HG03103 (cell line): Measurements from ENCODE around the gene CXCL6.

Experiments
- ATAC-seq: cut with Tn5 transposase; IDR thresholded peaks from one replicate; pipeline ENCODE4 v1.9.1; 2021; ENCODE audit warnings: low read depth; ENCODE audit not compliant: unreplicated experiment

The CXCL6 gene

GRCh38 chr4:73836373-73837279 lies at the start of gene CXCL6:
TSS of gene CXCL6 (plus strand) at chr4:73836678. CDS start at chr4:73836751, 73 bp downstream.
- ATAC-seq, result no peak

- no peak for ATAC-seq
These were observed 48.1 kb upstream of the CXCL6 start for GRCh38 chr4:73788411-73788810.

DNA sequence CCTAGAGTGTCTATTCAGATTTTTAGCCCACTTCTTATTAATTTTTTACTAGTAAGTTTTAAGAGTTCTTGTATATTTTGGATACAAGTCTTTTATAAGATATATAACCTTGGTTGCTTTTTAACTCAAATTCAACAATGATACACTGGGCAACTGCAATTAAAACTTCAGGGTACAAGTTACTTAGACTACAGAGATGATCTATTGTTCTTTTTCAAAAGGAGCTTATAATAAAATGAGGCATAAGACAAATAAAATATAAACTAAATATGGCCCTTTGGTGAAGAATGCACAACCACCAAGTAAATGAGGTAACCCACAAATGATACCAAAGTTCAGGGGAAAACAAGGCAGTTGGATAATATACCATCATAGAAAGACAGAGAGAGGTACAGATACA lies 37.6 kb upstream of the CXCL6 start:
- no peak for ATAC-seq

DNA sequence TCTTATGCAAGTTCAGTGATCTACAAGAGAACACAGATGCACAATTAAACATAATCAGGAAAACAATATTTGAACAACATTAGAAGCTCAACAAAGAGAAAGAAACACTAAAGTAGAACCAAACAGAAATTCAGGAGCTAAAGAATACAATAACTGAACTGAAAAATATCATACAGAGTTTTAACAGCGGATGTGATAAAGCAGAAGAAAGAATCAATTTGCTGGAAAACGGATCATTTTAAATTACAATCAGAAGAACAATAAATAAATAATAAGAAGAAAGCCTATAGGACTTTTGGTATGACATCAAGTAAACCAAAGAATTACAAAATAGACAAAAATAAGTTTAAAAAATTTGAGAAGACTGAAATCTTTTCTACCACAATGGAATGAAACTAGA lies 36.3 kb upstream of the CXCL6 start:
- no peak for ATAC-seq

- no peak for ATAC-seq
These were observed 34.8 kb upstream of the CXCL6 start for GRCh38 chr4:73801692-73802091.

GRCh38 chr4:73803213-73803612 lies 33.3 kb upstream of the CXCL6 start:
- ATAC-seq, result no peak

- ATAC-seq, result no peak
These were observed 26.3 kb upstream of the CXCL6 start for GRCh38 chr4:73810191-73810590.

- ATAC-seq, result no peak
These were observed 24.6 kb upstream of the CXCL6 start for GRCh38 chr4:73811841-73812240.

DNA sequence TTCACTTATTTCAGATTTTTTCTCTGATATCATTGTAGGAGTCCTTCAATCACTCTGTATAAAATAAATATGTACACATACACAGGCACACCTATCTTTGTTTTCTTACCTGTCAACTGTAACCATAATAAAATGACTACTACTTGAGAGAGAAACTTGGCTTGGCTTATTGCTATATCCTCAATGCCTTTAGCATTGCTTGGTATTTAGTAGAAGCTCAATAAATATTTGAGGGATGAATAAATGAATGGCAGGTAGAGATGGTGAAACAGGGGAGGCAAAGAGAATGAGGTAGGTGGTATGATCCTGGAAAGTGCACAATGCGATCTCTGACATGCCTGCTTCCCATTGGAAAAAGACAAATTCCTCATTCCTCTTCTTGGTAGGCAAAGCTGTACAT lies 21.8 kb upstream of the CXCL6 start:
- ATAC-seq, result no peak

DNA sequence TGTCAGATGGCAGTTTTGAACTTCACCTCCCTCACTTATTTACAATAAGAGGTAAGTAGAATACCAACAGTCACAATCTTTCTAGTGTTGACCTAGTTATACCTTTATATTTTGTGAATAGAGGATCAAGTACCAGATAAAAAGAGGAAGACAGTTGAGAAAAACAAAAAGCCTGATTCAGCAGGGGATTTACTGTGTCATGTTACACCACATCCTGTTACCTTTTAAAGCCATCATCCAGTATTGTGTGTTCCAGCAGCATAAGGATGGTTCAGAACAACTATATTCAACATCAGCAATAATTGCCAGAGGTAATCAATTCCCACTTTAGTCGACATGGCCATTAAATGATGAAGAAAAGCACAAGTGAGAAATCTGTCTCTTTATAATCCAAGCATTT lies 21.3 kb upstream of the CXCL6 start:
- no peak for ATAC-seq

DNA sequence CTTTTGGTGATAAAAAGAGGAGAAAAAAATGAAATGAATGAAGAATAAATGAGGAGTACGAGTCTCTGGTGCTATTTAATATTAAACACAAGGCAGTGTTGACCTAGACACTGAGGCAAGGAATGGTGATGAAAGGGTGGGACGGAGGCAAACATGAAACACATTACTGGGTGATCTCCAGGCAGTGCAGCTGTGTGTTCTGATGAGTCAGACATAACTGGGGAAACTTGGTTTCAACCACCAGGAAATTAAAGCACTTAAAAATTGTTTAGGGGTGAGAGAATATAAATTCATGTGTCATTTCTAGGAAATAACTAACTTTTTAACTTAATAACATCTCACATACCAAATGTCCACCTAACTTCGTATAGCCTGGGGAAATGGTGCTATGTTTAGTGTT lies 19.7 kb upstream of the CXCL6 start:
- no peak for ATAC-seq

- ATAC-seq, result no peak
These were observed 19.1 kb upstream of the CXCL6 start for GRCh38 chr4:73817341-73817740.

GRCh38 chr4:73821325-73821724 lies 15.2 kb upstream of the CXCL6 start:
- ATAC-seq, result no peak

DNA sequence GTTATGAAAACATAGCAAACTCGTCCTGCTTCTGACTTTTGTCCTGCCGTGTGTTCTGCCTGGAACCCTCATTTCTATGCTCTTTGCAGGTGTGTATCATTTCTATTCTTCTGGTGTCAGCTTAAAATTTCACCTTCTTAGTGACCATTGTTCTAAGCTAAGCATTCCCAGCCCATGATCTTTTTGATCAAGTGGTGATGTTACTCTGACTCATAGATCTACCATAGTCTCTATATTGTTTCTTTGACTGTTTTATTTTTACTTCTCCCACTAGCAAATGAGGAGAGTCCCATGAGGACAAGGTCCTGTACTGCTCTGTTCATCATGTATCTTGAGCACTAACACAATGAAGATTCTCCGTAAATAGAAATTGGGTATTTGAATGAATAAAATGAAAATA lies 14.1 kb upstream of the CXCL6 start:
- ATAC-seq, result no peak

GRCh38 chr4:73822812-73823504 lies 13.5 kb upstream of the CXCL6 start:
- ATAC-seq, result no peak

- no peak for ATAC-seq
These were observed 12.7 kb upstream of the CXCL6 start for GRCh38 chr4:73823760-73824159.

DNA sequence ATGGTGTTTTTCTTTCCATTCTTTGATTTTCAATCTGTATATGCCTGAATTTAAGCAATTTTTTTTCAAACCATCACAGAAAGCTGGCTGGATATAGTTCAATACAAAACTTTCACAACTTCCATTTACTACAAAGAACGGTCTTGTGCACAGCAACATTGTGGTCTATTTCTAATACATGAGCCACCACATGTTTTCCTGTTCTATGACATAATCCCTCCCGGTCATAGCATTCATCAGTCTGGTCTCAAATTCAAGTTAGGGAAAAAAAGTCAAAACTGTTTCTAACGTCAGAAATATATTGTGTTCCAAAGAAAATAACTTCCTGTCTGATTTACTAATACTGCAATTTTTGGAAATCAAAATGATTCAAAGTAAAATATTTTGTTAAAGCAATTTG lies 7.5 kb upstream of the CXCL6 start:
- no peak for ATAC-seq

GRCh38 chr4:73831569-73831968 lies 4.9 kb upstream of the CXCL6 start:
- no peak for ATAC-seq

- no peak for ATAC-seq
These were observed 3.7 kb upstream of the CXCL6 start for GRCh38 chr4:73832651-73833237.

DNA sequence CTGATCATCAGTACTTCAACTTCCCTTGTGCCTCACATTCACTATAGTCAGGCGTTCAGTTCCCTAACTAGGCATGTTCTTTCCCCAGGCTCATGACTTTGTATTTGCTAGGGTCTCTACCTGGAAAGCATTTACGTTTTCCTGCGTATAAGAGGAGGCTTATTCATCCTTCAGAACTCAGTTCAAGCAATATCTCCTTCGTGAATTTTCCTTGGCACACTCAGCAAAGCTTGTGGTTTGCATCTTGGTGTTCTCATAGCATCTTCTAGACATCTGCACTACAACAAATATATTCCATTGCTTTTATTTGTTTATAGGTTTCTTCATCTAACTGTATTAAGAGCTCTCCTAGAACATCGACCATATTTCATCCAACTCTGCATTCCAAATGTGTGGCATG lies 2.6 kb downstream of the CXCL6 start:
- no peak for ATAC-seq

DNA sequence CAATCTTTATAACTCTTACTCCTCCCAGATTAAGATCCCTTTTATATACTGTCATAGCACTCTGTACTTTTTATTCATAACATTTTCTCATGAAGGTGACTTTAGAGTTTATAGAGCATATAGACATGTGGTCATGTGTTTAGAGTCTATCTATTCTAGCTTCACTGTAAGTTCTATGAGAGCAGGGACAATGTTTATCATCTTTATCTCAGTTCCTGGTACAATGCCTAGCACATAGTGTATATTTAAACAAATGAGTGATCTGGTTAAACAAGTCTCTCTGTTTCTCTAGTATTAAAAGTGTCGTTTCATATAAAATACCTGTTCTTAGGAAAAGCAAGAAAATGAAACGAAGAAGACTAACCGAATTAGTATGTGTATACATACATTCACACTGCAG lies 3.2 kb downstream of the CXCL6 start:
- ATAC-seq, result no peak
